ENCODE data around the gene CLIC4.

GRCh38 chr1:24764439-24764838, 19.2 kb downstream of the CLIC4 start:
- no peak for TF ChIP-seq POLR2A (IDR thresholded peaks at IDR 0.05; ENCODE audit: low read depth, low read length)
- no peak for TF ChIP-seq TAF1 (IDR thresholded peaks at IDR 0.05; ENCODE audit: low read depth, low read length)
- TF ChIP-seq POLR2AphosphoS5 (IDR thresholded peaks at IDR 0.05; ENCODE audit: low read depth, low read length) = no peak
- TF ChIP-seq POU2F2 (IDR thresholded peaks at IDR 0.05; ENCODE audit: low read depth, low read length) = no peak
- TF ChIP-seq SPI1 (IDR thresholded peaks at IDR 0.05; ENCODE audit: low read depth, low read length) = no peak
